GM12872 (cell line): ENCODE results near the gene RFX8.

Experiments
- CTCF ChIP-seq: IDR thresholded peaks from 3 replicates; pipeline ENCODE4 v1.5.1; 2011; ENCODE audit warnings: low read depth, mild to moderate bottlenecking, low read length, moderate library complexity; ENCODE audit not compliant: insufficient read depth

The RFX8 gene

GRCh38 chr2:101402630-101403029 is 72.3 kb downstream of the RFX8 start:
- TF ChIP-seq CTCF, result no peak

- no peak; the same call in 2 of the 3 replicates for TF ChIP-seq CTCF
Observed at GRCh38 chr2:101401906-101402305, 73.0 kb downstream of the RFX8 start.

GRCh38 chr2:101401326-101401665 is 73.6 kb downstream of the RFX8 start:
- TF ChIP-seq CTCF, result no peak

- no peak for TF ChIP-seq CTCF
Observed at GRCh38 chr2:101400506-101401325, 74.2 kb downstream of the RFX8 start.

GRCh38 chr2:101400048-101400447 is 74.9 kb downstream of the RFX8 start:
- TF ChIP-seq CTCF, result no peak

- no peak for TF ChIP-seq CTCF
Observed at GRCh38 chr2:101399021-101399799, 75.7 kb downstream of the RFX8 start.

- TF ChIP-seq CTCF, result no peak
Observed at GRCh38 chr2:101398116-101398821, 76.6 kb downstream of the RFX8 start.
